GM23338 (cell line): ENCODE results near the gene C11orf91. TPM values are rescaled to one million over a fixed set of nuclear protein-coding genes. Genes with fewer than 3 reads are reported as not detected.

Experiments
- ATAC-seq: fragments of 200-7000 bp; cut with Tn5 transposase; 3 replicates; pipeline ENCODE4 v1.9.1; 2020
- DNase-seq: peaks from one replicate; pipeline ENCODE4 v3.0.0-alpha.2; 2015; ENCODE audit warnings: low spot score
- H2AFZ ChIP-seq: fragments of 200-600 bp; sonication (generic); 2 replicates; pipeline ENCODE4 v1.8.0; 2016; ENCODE audit warnings: antibody characterized with exemption, mild to moderate bottlenecking, moderate library complexity
- H3F3A ChIP-seq: fragments of 200-600 bp; sonication (generic); replicated peaks from 2 replicates; pipeline ENCODE4 v1.8.0; 2017; ENCODE audit warnings: antibody characterized with exemption, mixed run types, low read depth
- H3K27ac ChIP-seq: fragments of 200-600 bp; sonication (generic); 2 replicates; pipeline ENCODE4 v1.6.1; 2016; ENCODE audit warnings: low read depth
- H3K27me3 ChIP-seq: fragments of 200-600 bp; sonication (generic); 2 replicates; pipeline ENCODE4 v1.8.0; 2016; ENCODE audit warnings: mild to moderate bottlenecking, mixed run types, moderate library complexity; ENCODE audit not compliant: insufficient read depth
- H3K36me3 ChIP-seq: fragments of 200-600 bp; sonication (generic); 2 replicates; pipeline ENCODE4 v1.8.0; 2016; ENCODE audit warnings: mild to moderate bottlenecking; ENCODE audit not compliant: insufficient read depth
- H3K4me1 ChIP-seq: fragments of 200-600 bp; sonication (generic); 2 replicates; pipeline ENCODE4 v1.8.0; 2016; ENCODE audit warnings: mild to moderate bottlenecking, moderate library complexity; ENCODE audit not compliant: insufficient read depth
- H3K4me2 ChIP-seq: fragments of 200-600 bp; sonication (generic); 2 replicates; pipeline ENCODE4 v1.7.1; 2017; ENCODE audit warnings: mixed run types
- H3K4me3 ChIP-seq: fragments of 200-600 bp; sonication (generic); 2 replicates; pipeline ENCODE4 v1.6.1; 2016; ENCODE audit warnings: mixed run types
- H3K79me2 ChIP-seq: fragments of 200-600 bp; sonication (generic); replicated peaks from 2 replicates; pipeline ENCODE4 v1.8.0; 2017; ENCODE audit warnings: mild to moderate bottlenecking; ENCODE audit not compliant: insufficient read depth
- H3K9me2 ChIP-seq: fragments of 200-600 bp; sonication (generic); 2 replicates; pipeline ENCODE4 v1.8.0; 2017; ENCODE audit not compliant: insufficient read depth
- H4K20me1 ChIP-seq: fragments of 200-600 bp; sonication (generic); replicated peaks from 2 replicates; pipeline ENCODE4 v1.8.0; 2017; ENCODE audit warnings: mild to moderate bottlenecking; ENCODE audit not compliant: insufficient read depth
- H3K27ac Mint-ChIP-seq: 2 replicates; pipeline ENCODE4 v1.8.0; 2020; ENCODE audit warnings: inconsistent platforms, mild to moderate bottlenecking, moderate library complexity, mixed read lengths
- H3K27me3 Mint-ChIP-seq: 3 replicates; pipeline ENCODE4 v1.8.0; 2022; ENCODE audit warnings: low read depth, mild to moderate bottlenecking, moderate library complexity, mixed read lengths, inconsistent platforms; ENCODE audit not compliant: insufficient read depth, poor library complexity
- H3K36me3 Mint-ChIP-seq: 3 replicates; pipeline ENCODE4 v1.8.0; 2021; ENCODE audit warnings: low read depth, mild to moderate bottlenecking, inconsistent platforms, moderate library complexity, mixed read lengths
- H3K4me1 Mint-ChIP-seq: 3 replicates; pipeline ENCODE4 v1.8.0; 2020; ENCODE audit warnings: mild to moderate bottlenecking, inconsistent platforms, mixed read lengths
- H3K4me3 Mint-ChIP-seq: 3 replicates; pipeline ENCODE4 v1.8.0; 2021; ENCODE audit warnings: moderate library complexity, mild to moderate bottlenecking, inconsistent platforms, mixed read lengths
- H3K9me3 Mint-ChIP-seq: 3 replicates; pipeline ENCODE4 v1.8.0; 2020; ENCODE audit warnings: moderate library complexity, mild to moderate bottlenecking, inconsistent platforms, mixed read lengths
- CREB1 ChIP-seq: fragments of 250-450 bp; sonication (Bioruptor Pico); IDR thresholded peaks from 2 replicates; pipeline ENCODE4 v1.5.0; 2020; ENCODE audit warnings: low read depth, mild to moderate bottlenecking, moderate library complexity
- ETS1 ChIP-seq: IDR thresholded peaks from 2 replicates; pipeline ENCODE4 v1.6.1; 2016; ENCODE audit warnings: antibody characterized with exemption
- EZH2phosphoT487 ChIP-seq: fragments of 200-600 bp; sonication (generic); IDR thresholded peaks from one replicate; pipeline ENCODE4 v1.8.1; 2018; ENCODE audit warnings: antibody characterized with exemption; ENCODE audit not compliant: unreplicated experiment
- JUNB ChIP-seq: IDR thresholded peaks from one replicate; pipeline ENCODE4 v1.6.1; 2016; ENCODE audit warnings: antibody characterized with exemption; ENCODE audit not compliant: unreplicated experiment
- NANOG ChIP-seq: IDR thresholded peaks from 2 replicates; pipeline ENCODE4 v1.6.1; 2016; ENCODE audit warnings: antibody characterized with exemption, borderline replicate concordance
- POLR2AphosphoS5 ChIP-seq: IDR thresholded peaks from 2 replicates; pipeline ENCODE4 v1.6.1; 2016; ENCODE audit warnings: antibody characterized with exemption, low read depth
- ZNF114 ChIP-seq: fragments of 250-450 bp; sonication (Bioruptor Pico); IDR thresholded peaks from 2 replicates; pipeline ENCODE4 v1.5.0; 2020; ENCODE audit warnings: mild to moderate bottlenecking, moderate library complexity
- ZNF331 ChIP-seq: fragments of 250-450 bp; sonication (Bioruptor Pico); IDR thresholded peaks from 2 replicates; pipeline ENCODE4 v1.5.0; 2020; ENCODE audit warnings: low read depth, mild to moderate bottlenecking, moderate library complexity
- ZNF462 ChIP-seq: fragments of 250-450 bp; sonication (Bioruptor Pico); IDR thresholded peaks from 2 replicates; pipeline ENCODE4 v1.5.0; 2020; ENCODE audit warnings: mild to moderate bottlenecking, moderate library complexity
- polyA plus RNA-seq: library from polyadenylated mRNA; unstranded; fragments of >200 nt; fragmentation: Nextera tagmentation; extraction: Ambion mirVana; gene quantifications from 2 replicates; pipeline ENCODE4 v1.2.1, GENCODE V29; 2016
- total RNA-seq: library from RNA; depleted of rRNA; stranded (reverse); fragments of >200 nt; shearing (Covaris generic); gene quantifications from 2 replicates; pipeline ENCODE4 v1.2.3, GENCODE V29; 2014

Gene C11orf91
- total and polyA plus RNA-seq, 2 experiments from 2014 or later = not detected

GRCh38 chr11:33695051-33695566, 5.5 kb downstream of the C11orf91 start (continued):
- TF ChIP-seq ZNF462 (CRISPR knock-in tag) (no peak), NANOG (no peak)

- H3K9me3 Mint-ChIP-seq = no peaks in the 10 kb centered on the region; the same call in 2 of the 3 replicates
- H3K4me3 Mint-ChIP-seq = no peak overlapping the region
- Histone ChIP-seq H3K36me3 (no peaks in the 10 kb centered on the region), H3F3A (no peaks in the 10 kb centered on the region), H3K4me1 (peaks cover 29% of the 10 kb centered on the region), H3K27ac (no peak overlapping the region), H3K4me2 (no peak overlapping the region), H4K20me1 (no peaks in the 10 kb centered on the region), H3K27me3 (peaks cover 5% of the 10 kb centered on the region), H2AFZ (peak overlapping the region; percentile 66; the same call in 1 of the 2 replicates), H3K79me2 (no peaks in the 10 kb centered on the region), H3K9me2 (0 out of 2 replicates have a peak, but pooled peaks cover 4% of the 10 kb centered on the region), H3K4me3 (no peak overlapping the region)
- DNase-seq (no peak), ATAC-seq (no peak)
- H3K27ac Mint-ChIP-seq = no peak overlapping the region
- peaks cover 2% of the 10 kb centered on the region for H3K27me3 Mint-ChIP-seq
- no peaks in the 10 kb centered on the region for H3K36me3 Mint-ChIP-seq
- H3K4me1 Mint-ChIP-seq = peaks cover 36% of the 10 kb centered on the region
- TF ChIP-seq CREB1 (CRISPR knock-in tag) (no peak), ETS1 (no peak), ZNF114 (CRISPR knock-in tag) (no peak), EZH2phosphoT487 (no peak), POLR2AphosphoS5 (no peak), ZNF331 (CRISPR knock-in tag) (no peak), JUNB (no peak)
These were observed 6.1 kb downstream of the C11orf91 start for GRCh38 chr11:33694346-33695050.
